ENCODE results near the gene AKAP6. TPM values are rescaled to one million over a fixed set of nuclear protein-coding genes. Genes with fewer than 3 reads are reported as not detected.

AKAP6 gene
- total RNA-seq, 2 experiments from 2014 or later = 0.13 to 0.72 TPM

- H3K9me2 ChIP-seq (ENCODE audit: insufficient read depth, low read length) = no peaks in the 10 kb centered on the region
- H3K36me3 ChIP-seq (ENCODE audit: insufficient read depth, low read length) = no peaks in the 10 kb centered on the region
- DNase-seq (ENCODE audit: low spot score) = no peak
- CTCF ChIA-PET (ENCODE audit: unreplicated experiment) = no interaction called here
- H3K4me1 ChIP-seq (ENCODE audit: insufficient read depth, low read length, poor library complexity, severe bottlenecking) = peaks cover 4% of the 10 kb centered on the region
- no peak overlapping the region for H3K4me3 ChIP-seq (ENCODE audit: low read depth, low read length, poor library complexity, severe bottlenecking)
- POLR2A ChIA-PET = no interaction called here
- H3K27ac ChIP-seq (ENCODE audit: low read depth, low read length, poor library complexity, severe bottlenecking) = no peak overlapping the region
- no peak overlapping the region for H3K4me2 ChIP-seq (ENCODE audit: low read length)
- H4K20me1 ChIP-seq (ENCODE audit: insufficient read depth, low read length) = no peaks in the 10 kb centered on the region
- no peak overlapping the region for H2AFZ ChIP-seq (ENCODE audit: low read length)
- BruUV-seq (replicated peaks) = no TSS peak
- intact Hi-C loops (cut with micrococcal nuclease; ENCODE audit: unreplicated experiment) = no loop called here
- no peaks in the 10 kb centered on the region for H3K9me3 ChIP-seq (ENCODE audit: low read length)
- no peaks in the 10 kb centered on the region for H3K79me2 ChIP-seq (ENCODE audit: insufficient read depth, low read depth, low read length)
- TF ChIP-seq CTCF (conservative IDR thresholded peaks at IDR 0.05; ENCODE audit: low read length) (no peak), EZH2phosphoT487 (IDR thresholded peaks at IDR 0.05; ENCODE audit: borderline replicate concordance, low read depth, low read length) (no peak)
Observed at GRCh38 chr14:32693114-32693513, 364.0 kb downstream of the AKAP6 start.

GRCh38 chr14:32694795-32695449, 365.8 kb downstream of the AKAP6 start:
- CTCF ChIA-PET (ENCODE audit: unreplicated experiment) = no interaction called here
- no TSS peak for BruUV-seq (replicated peaks)

More at GRCh38 chr14:32694795-32695449, 365.8 kb downstream of the AKAP6 start:
- Histone ChIP-seq H3K36me3 (ENCODE audit: insufficient read depth, low read length) (no peaks in the 10 kb centered on the region), H3K27ac (ENCODE audit: low read depth, low read length, poor library complexity, severe bottlenecking) (no peak overlapping the region), H2AFZ (ENCODE audit: low read length) (no peak overlapping the region), H3K79me2 (ENCODE audit: insufficient read depth, low read depth, low read length) (no peaks in the 10 kb centered on the region), H3K9me3 (ENCODE audit: low read length) (no peaks in the 10 kb centered on the region), H3K4me3 (ENCODE audit: low read depth, low read length, poor library complexity, severe bottlenecking) (no peak overlapping the region), H3K9me2 (ENCODE audit: insufficient read depth, low read length) (no peaks in the 10 kb centered on the region), H4K20me1 (ENCODE audit: insufficient read depth, low read length) (no peaks in the 10 kb centered on the region), H3K4me1 (ENCODE audit: insufficient read depth, low read length, poor library complexity, severe bottlenecking) (peaks cover 4% of the 10 kb centered on the region), H3K4me2 (ENCODE audit: low read length) (no peak overlapping the region)
- no peak for TF ChIP-seq EZH2phosphoT487 (IDR thresholded peaks at IDR 0.05; ENCODE audit: borderline replicate concordance, low read depth, low read length)
- TF ChIP-seq CTCF (conservative IDR thresholded peaks at IDR 0.05; ENCODE audit: low read length) = no peak
- intact Hi-C loops (cut with micrococcal nuclease; ENCODE audit: unreplicated experiment) = no loop called here
- no peak for DNase-seq (ENCODE audit: low spot score)
- POLR2A ChIA-PET = no interaction called here

Measured in OCI-LY7 (cell line).